ENCODE measurements around the gene CCDC137. TPM values are rescaled to one million over a fixed set of nuclear protein-coding genes. Genes with fewer than 3 reads are reported as not detected.

The CCDC137 gene
- polyA plus RNA-seq, 3 donors, result 2.4 to 8.8 (median 3.6) TPM

DNA sequence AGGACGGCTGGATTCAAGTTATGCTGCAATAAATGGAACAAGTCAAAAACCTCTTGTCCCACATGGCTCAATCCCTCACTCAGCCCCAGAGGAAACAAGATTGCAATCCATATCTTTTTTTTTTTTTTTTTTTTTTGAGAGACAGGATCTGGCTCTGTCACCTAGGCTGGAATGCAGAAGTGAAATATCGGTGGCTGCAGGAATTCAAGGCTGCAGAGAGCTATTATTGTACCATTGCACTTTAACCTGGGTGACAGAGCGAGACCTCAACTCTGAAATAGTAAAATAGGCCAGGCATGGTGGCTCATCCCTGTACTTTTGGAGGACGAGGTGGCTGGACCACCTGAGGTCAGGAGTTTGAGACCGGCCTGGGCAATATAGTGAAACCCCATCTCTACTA is 7.5 kb upstream of the CCDC137 start:
- H3K4me3 Mint-ChIP-seq, result no peak overlapping the region
- no peaks in the 10 kb centered on the region for H4K20me1 ChIP-seq (ENCODE audit: insufficient read depth, low read length)
- no peak for TF ChIP-seq CTCF (IDR thresholded peaks at IDR 0.05)
- intact Hi-C loops (cut with micrococcal nuclease), result no loop called here
- H3K4me2 ChIP-seq (replicated peaks; ENCODE audit: extremely low read depth, low read length, poor library complexity, severe bottlenecking), result no peak overlapping the region
- H3K9ac ChIP-seq (ENCODE audit: insufficient read depth, low read length, poor library complexity, severe bottlenecking), result no peak overlapping the region
- WGBS (ENCODE audit: insufficient coverage), result 42% methylated on average over 2 of the region's 5 CpGs
- no peak overlapping the region for H3K27ac Mint-ChIP-seq
- no peaks in the 10 kb centered on the region for H3K36me3 Mint-ChIP-seq
- no peak overlapping the region for H3K4me3 ChIP-seq (replicated peaks in 1 of 3; ENCODE audit: low read depth in 2 of 3, low read length in 3 of 3)
- no peak overlapping the region for H3K27ac ChIP-seq (ENCODE audit: low read depth in 1 of 2, low read length in 2 of 2)
- H3K4me1 Mint-ChIP-seq, result peaks cover 11% of the 10 kb centered on the region
- peaks cover 0 to 1% (median 0%) of the 10 kb centered on the region in 7 donors for H3K9me3 Mint-ChIP-seq
- no peaks in the 10 kb centered on the region for H3K79me2 ChIP-seq (ENCODE audit: insufficient read depth, low read length)
- peaks cover 4 to 7% (median 6%) of the 10 kb centered on the region in 3 donors for H3K27me3 Mint-ChIP-seq (ENCODE audit: low read depth in 3 of 3)
- no peaks in the 10 kb centered on the region for H3K27me3 ChIP-seq (ENCODE audit: control insufficient read depth in 2 of 2, insufficient read depth in 2 of 2, low read length in 2 of 2)
- peaks cover 0 to under 1% of the 10 kb centered on the region in 2 donors for H3K36me3 ChIP-seq (replicated peaks in 1 of 2; ENCODE audit: control insufficient read depth in 1 of 2, insufficient read depth in 2 of 2, low read length in 2 of 2)
- H3K4me1 ChIP-seq (ENCODE audit: control insufficient read depth in 1 of 2, insufficient read depth in 2 of 2, low read length in 2 of 2), result peaks cover 8 to 11% of the 10 kb centered on the region in 2 donors
- DNase-seq, result no peak
- H3K9me3 ChIP-seq (replicated peaks in 1 of 2; ENCODE audit: control insufficient read depth in 1 of 2, insufficient read depth in 1 of 2, low read length in 2 of 2), result no peaks in the 10 kb centered on the region
- no peak overlapping the region for H2AFZ ChIP-seq (ENCODE audit: insufficient read depth, low read depth, low read length, poor library complexity, severe bottlenecking)

DNA sequence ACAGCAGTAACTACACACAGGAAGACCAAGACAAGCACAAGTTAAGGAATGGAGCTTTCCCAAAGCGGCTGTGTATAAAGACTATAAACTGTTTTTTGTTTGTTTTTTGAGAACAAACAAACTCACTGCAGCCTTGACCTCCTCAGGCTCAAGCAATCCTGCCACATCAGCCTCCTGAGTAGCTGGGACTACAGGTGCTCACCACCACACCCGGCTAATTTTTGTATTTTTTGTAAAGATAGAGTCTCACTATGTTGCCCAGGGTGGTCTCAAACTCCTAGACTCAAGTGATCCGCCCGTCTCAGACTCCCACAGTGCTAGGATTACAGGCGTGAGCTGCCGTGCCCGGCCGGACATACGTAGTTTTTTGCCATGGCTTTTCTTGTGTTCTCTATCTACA is 6.1 kb upstream of the CCDC137 start:
- H3K27ac ChIP-seq (ENCODE audit: low read depth in 1 of 2, low read length in 2 of 2), result no peak overlapping the region
- H3K4me1 ChIP-seq (ENCODE audit: control insufficient read depth in 1 of 2, insufficient read depth in 2 of 2, low read length in 2 of 2), result peaks cover 12 to 17% of the 10 kb centered on the region in 2 donors
- no peak overlapping the region for H3K27ac Mint-ChIP-seq
- H3K27me3 ChIP-seq (ENCODE audit: control insufficient read depth in 2 of 2, insufficient read depth in 2 of 2, low read length in 2 of 2), result no peaks in the 10 kb centered on the region
- H4K20me1 ChIP-seq (ENCODE audit: insufficient read depth, low read length), result no peaks in the 10 kb centered on the region
- 100% methylated on average over 8 of the region's 9 CpGs for WGBS (ENCODE audit: insufficient coverage)
- H3K4me2 ChIP-seq (replicated peaks; ENCODE audit: extremely low read depth, low read length, poor library complexity, severe bottlenecking), result no peak overlapping the region
- no peak for TF ChIP-seq CTCF (IDR thresholded peaks at IDR 0.05)
- no peak overlapping the region for H3K9ac ChIP-seq (ENCODE audit: insufficient read depth, low read length, poor library complexity, severe bottlenecking)
- no peaks in the 10 kb centered on the region for H3K9me3 ChIP-seq (replicated peaks in 1 of 2; ENCODE audit: control insufficient read depth in 1 of 2, insufficient read depth in 1 of 2, low read length in 2 of 2)
- H3K9me3 Mint-ChIP-seq, result peaks cover 0 to 1% (median 0%) of the 10 kb centered on the region in 7 donors
- peaks cover 6% of the 10 kb centered on the region for H3K79me2 ChIP-seq (ENCODE audit: insufficient read depth, low read length)
- peaks cover 3 to 11% of the 10 kb centered on the region in 2 donors for H3K36me3 Mint-ChIP-seq
- intact Hi-C loops (cut with micrococcal nuclease), result no loop called here
- peaks cover 0 to 1% (median 0%) of the 10 kb centered on the region in 3 donors for H3K27me3 Mint-ChIP-seq (ENCODE audit: low read depth in 3 of 3)
- no peak overlapping the region for H2AFZ ChIP-seq (ENCODE audit: insufficient read depth, low read depth, low read length, poor library complexity, severe bottlenecking)
- peaks cover 12% of the 10 kb centered on the region for H3K4me1 Mint-ChIP-seq
- no peak overlapping the region for H3K4me3 Mint-ChIP-seq
- peaks cover 3 to 7% of the 10 kb centered on the region in 2 donors for H3K36me3 ChIP-seq (replicated peaks in 1 of 2; ENCODE audit: control insufficient read depth in 1 of 2, insufficient read depth in 2 of 2, low read length in 2 of 2)
- no peak for DNase-seq
- H3K4me3 ChIP-seq (replicated peaks in 1 of 3; ENCODE audit: low read depth in 2 of 3, low read length in 3 of 3), result no peak overlapping the region
